ENCODE results near the gene KIF3C.
A peak's percentile ranks its signal among the peaks of the same experiment; 100 is the strongest.
"Not testable (repeated sequence)": the region's sequence is repeated elsewhere in the genome, so short reads cannot be mapped to it uniquely, and the experiment has no call there.

Gene KIF3C

DNA sequence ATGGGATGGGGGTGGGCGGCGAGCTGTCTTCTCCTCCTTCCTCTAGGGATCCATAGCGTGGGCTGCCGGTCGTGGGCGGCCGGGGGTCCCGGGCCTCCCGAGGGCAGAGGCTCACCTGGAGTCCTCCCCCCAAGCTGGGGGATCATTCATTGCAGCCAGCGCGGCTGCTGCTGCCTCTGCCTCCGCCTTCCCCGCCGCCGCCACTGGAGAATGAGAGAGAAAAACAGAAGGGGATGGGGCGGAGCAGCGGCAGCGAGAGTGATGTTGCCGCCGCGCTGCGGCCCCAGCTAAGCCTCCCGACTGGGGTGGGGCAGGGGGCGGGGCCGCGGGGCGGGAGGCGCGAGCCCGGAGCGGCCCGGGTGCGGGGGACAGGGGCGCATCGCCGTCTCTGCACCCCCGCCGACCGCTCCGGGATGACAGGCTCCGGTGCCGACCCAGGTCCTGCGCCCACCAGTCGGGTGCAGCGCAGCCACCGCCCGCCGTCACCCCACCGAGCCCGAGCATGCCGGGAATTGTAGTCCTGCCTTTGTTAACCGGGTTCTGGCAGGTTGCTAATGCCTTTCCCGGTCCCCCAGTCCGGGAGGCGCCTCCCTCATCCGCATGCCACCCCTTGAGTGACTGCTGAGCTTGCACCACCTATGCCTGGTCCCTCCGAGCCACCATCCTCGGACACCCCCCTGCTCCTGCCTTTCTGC lies at the start of gene KIF3C:
Gene KIF3C, minus strand, starts transcription at position 225 of the 695 bp plus-strand sequence. CDS start 580 bp downstream, outside the sequence.
- peak; percentile 78 for DNase-seq

DNA sequence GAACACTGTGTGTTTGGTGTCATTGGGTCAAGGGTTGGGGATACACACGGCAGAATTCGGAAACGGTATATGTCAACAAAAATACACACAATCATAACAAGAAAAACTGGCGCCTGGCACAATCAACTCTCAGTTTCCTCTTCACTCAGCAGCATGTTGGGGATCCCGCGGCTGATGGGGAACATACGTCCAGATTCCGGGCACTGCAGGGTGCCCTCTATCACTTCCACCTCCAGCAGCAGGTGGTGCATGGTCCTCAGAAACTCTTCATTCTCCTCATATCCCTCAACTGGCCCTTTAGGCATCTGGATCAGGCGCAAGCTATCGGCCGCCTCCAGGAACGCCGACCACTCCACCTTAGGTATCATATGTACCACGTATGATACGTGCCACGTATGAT lies 45.8 kb upstream of the KIF3C start:
- DNase-seq = not testable (repeated sequence)

DNA sequence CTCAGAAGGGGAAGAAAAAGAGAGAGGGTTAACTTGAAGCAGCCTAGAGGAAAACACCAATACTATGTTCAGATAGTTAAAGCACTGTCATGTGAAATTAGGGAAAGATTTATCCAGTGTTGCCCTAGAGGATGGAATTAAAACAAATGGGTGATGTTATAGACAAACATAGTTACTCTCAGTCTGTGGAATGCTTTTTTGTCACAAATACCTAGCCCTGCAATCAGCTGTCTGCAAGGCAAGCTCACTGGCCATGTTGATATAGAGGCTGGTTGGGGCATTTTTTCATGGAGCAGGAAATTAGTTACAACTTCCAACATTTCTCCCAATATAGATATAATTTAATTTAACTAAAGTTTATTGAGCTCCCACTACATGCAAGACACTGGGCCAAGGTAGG lies 43.2 kb upstream of the KIF3C start:
- DNase-seq = no peak

DNA sequence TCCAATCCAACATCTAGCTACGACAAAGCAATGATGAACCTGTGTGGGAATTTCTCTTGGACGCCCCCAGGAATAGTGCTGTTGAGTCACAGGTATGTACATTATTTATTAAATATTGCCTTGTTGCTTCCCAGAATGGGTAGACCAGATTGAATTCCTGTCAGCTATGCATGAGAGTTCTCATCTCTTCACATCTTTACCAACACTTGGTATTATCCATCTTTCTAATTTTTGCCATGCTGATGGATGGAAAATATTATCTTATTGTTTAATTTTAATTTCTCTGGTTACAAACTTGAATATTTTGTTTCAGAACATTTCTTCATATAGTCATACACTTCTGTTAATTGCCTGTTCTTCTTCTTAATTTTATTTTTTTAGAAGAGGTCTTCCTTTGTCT lies 42.0 kb upstream of the KIF3C start:
- DNase-seq = no peak

DNA sequence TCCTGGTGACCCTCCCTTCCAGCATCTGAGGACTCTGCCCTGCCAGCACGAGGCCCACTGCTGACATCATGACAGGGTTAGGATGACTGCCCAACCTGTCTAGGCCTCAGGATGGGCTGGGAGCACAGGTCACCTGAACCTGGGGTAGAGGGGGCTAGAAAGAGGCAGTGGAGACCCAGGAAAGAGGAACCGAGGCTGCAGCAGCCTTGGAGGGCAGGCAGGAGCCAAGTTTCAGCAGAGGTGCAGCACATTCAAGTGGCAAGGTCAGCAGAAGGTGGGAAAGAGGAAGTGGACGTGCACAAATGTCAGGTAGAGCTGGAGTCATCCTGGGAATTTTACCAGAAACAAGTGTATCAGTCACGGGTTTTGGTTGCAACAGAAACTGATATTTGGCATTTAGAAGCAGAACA lies 37.9 kb upstream of the KIF3C start:
- no peak for DNase-seq

DNA sequence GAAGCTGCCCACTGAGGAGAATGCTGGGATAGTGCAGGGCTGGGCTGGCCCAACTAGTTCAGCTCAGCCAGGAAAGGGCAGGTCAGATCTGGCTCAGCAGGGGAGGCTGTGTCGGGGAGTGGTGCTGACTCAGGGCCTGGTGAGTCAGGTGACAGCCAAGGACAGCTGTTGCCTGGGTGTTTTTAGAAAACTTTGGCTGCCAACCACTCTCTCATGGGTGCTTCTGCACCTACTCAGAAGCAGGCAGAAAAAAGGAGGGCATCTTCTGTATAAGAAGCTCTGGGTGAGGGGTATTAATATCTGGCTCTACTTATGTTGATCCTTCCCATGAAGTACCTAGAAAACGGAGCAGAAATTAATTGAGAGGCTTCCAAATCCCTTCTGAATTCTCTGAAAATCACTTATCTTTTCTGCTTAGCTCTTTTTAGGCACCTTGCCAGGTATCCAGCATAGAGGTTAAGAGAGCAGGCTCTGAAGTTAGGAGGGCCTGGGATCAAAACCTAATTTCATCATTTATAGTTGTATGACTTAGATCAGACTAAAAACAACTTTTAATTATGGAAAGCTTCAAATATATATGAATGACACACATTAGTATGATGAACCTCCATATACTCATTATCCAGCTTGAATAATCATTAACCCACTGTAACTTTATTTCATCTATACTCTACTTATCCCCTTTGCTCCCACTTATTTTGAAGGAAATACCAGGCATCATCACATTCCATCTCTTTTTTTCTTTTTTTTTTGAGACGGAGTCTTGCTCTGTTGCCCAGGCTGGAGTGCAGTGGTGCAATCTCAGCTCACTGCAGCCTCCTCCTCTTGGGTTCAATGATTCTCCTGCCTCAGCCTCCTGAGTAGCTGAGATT lies 36.1 kb upstream of the KIF3C start:
- peak; percentile 55 for DNase-seq

- DNase-seq = no peak
These were observed 35.3 kb upstream of the KIF3C start for GRCh38 chr2:26017464-26018183.

DNA sequence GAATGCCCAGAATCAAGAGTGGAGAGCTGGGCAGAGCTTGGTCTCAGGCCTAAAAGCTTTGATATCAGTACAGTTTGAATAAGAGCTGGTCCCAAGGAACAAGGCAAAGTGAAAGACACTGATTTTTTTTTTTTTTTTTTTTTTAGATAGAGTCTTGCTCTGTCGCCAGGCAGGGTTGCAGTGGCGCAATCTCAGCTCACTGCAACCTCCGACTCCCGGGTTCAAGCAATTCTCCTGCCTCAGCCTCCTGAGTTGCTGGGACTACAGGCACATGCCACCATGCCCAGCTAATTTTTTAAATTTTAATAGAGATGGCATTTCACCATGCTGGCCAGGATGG lies 34.4 kb upstream of the KIF3C start:
- not testable (repeated sequence) for DNase-seq

DNA sequence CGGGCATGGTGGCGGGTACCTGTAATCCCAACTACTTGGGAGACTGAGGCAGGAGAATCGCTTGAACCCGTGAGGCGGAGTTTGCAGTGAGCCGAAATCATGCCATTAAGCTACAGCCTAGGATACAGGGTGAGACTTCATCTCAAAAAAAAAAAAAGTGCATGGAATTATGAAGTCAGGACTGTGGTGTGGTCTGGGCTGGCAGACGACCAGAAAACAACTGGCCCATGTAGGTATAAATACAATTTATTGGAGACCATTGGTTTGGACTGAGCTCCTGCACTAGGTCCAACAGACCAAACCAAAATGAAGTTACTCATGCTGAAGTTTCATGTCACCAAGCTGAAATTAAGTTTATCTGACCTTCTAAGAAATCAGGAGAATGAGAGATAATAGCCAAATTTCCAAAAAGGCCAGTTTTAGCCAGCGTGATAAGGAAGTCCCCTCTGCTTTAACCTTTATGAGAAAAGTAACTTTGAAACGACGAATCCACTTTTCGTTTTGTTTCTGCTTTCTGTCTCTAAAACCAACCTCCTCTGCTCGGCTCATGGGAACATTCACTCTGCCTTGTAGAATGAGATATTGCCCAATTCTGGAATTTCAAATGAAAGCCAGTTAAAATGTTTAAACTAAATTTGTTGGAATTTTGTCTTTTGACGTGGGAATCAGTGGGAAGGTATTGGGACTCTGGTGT lies 33.9 kb upstream of the KIF3C start:
- DNase-seq = no peak

DNA sequence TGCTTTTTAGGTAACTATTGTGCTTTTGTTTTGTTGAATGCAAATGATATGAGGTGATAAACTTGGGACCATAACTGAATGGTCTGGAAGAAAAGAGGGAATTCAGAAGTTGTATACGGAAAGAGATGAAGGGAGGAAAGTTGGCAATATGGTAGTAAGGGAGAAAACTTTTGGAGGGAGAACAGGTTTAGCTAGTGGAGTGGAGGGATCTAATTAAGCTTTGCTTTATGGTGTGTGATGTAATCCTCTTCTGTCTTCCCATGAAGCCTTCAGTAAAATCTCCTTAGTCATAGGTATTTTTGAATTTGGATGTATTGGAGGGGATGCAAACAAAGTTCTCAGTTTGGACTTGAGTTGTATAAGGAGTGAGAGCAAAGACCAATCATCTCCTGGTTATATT lies 31.4 kb upstream of the KIF3C start:
- no peak for DNase-seq

- DNase-seq = no peak
These were observed 29.9 kb upstream of the KIF3C start for GRCh38 chr2:26011990-26012856.

DNA sequence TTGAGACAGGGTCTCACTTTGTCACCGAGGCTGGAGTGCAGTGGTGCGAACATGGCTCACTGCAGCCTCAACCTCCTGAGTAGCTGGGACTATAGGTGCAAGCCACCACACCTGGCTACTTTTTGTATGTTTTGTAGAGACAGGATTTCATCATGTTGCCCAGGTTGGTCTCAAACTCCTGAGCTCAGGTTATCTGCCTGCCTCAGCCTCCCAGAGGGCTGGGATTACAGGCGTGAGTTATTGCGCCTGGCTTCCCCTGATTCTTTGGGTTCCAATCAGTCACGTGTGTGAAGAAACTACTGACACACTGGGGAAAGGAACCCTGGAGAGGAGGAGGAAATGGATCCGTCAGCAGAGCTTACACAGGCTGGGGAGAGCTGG lies 29.3 kb upstream of the KIF3C start:
- DNase-seq = no peak

GRCh38 chr2:26010943-26011342 lies 28.6 kb upstream of the KIF3C start:
- DNase-seq = no peak

GRCh38 chr2:26009567-26009963 lies 27.3 kb upstream of the KIF3C start:
- no peak for DNase-seq

DNA sequence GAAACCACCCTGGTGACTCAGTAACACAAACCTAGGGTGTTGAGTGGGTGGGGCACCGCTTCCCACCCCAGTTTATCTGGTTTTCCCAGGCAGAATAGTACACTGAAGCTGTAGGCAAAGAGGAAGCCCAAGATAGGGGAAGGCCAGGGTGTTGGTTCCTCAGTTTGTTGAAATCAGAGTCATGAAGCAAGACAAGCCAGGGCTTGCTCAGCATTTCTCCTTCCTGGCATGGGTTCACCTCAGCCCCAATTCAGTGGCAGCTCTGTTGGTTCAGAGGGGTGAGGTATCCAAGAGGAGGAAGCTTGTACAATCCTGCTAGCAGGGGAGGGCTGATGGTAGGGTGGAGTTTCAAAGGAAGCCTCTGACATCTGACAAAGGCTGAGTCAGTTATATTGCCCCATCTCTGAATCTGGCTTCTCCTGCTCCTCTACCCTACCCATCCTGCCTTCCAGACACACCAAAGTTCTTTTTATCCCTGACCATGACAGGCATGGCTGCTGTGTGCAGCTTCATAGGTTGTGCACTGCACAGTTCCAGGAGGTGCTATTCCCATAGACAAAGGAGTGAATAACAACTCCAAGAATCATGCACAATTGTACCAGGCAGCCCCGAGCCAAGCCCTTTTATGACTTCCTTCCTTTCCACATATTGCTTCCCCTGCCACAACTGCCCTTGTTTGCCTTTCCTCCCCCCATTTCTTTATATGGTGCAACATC lies 26.7 kb upstream of the KIF3C start:
- no peak for DNase-seq

DNA sequence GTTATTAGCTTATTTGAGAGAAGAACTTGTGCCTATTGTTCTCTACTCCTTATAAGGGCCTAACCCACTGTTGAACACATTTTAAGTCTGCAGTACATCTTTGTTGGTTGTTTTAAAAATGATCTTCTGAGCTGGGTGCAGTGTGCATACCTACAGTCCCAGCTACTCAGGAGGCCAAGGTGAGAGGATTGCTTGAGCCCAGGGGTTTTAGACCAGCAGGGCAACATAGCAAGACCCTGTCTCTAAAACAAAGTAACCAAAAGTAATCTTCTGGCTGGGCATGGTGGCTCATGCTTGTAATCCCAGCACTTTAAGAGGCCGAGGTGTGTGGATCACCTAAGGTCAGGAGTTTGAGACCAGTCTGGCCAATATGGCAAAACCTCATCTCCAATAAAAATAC lies 25.8 kb upstream of the KIF3C start:
- DNase-seq = no peak

GRCh38 chr2:26002632-26003310 lies 20.5 kb upstream of the KIF3C start:
- no peak for DNase-seq

DNA sequence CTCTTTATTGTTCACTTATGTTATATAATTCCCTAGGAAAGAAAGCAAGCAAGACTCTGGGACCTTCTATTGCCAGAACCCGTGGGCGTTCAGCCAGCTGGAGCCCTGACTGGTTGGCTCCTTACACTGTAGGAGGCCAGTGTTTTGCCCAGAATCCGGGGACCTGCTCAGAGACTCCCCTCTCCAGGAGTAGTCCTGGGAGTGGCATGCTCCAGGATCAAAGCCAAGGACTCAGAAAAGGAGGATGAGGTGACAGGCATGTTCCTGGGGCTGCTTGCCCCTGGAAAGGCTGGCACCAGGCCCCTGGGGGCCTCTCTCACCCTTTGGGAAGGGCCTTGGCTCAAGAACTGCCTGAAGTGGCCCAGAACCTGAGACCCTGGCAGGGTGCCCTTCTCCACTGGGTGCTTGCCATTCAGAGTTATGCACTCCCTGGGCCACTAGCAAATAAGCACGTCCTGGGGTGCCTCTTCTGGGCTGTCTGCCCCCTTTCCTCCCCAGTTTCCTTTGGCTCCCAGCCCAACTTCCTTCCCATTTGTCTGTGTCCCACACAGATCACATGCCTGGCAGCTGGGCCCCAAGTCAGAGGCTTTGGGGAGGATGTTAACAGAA lies 19.6 kb upstream of the KIF3C start:
- no peak for DNase-seq

DNA sequence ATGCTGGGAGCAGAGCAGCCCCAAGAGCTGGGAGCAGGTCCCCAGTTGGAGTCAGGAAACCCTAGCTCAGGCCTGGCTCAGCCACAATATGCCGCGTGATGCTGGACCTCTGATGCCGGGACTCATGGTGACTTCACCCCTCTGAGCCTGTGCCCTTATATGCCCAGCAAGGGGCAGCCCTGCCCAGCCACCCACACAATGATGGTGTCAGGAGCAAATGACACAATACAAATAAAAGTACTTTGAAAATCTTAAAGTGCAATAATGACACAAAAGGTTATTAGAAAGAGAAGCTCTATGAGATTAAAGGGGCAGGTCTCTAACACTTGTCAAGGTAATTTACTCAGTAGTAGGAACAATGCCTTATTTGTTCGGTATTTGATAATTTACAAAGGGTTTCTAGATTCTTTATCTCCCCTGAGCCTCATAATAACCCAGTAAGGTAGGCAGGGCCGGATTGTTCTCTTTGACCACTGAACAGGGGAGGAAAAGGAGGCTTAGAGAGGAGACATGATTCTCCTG lies 18.3 kb upstream of the KIF3C start:
- DNase-seq = no peak

DNA sequence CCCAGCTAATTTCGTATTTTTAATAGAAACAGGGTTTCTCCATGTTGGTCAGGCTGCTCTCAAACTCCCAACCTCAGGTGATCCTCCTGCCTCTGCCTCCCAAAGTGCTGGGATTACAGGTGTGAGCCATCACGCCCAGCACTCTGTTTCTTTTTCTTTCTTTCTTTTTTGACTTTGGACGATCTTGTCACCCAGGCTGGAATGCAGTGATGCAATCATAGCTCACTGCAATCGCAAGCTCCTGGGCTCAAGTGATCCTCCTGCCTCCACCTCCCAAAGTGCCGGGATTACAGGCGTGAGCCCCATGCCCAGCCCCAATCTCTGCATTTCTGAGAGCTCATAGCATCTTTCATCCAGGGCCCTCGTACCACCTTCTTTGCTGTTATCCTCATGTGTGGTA lies 17.1 kb upstream of the KIF3C start:
- not testable (repeated sequence) for DNase-seq

Data from activated CD4-positive, alpha-beta T cell treated with anti-CD3 and anti-CD28 coated beads, Interleukin-2, Interleukin-6, amounts not matched to agents 100 ng/mL and 50 ng/mL, durations not matched to agents 16 hours and 8 hours (primary cell).